GM23338 (cell line): ENCODE data around the gene SERPINA5. TPM values are rescaled to one million over a fixed set of nuclear protein-coding genes. Genes with fewer than 3 reads are reported as not detected.

ENCODE experiments used
- ATAC-seq: fragments of 200-7000 bp; cut with Tn5 transposase; 3 replicates; pipeline ENCODE4 v1.9.1; 2020
- DNase-seq: peaks from one replicate; pipeline ENCODE4 v3.0.0-alpha.2; 2015; ENCODE audit warnings: low spot score
- H2AFZ ChIP-seq: fragments of 200-600 bp; sonication (generic); 2 replicates; pipeline ENCODE4 v1.8.0; 2016; ENCODE audit warnings: antibody characterized with exemption, mild to moderate bottlenecking, moderate library complexity
- H3F3A ChIP-seq: fragments of 200-600 bp; sonication (generic); replicated peaks from 2 replicates; pipeline ENCODE4 v1.8.0; 2017; ENCODE audit warnings: antibody characterized with exemption, mixed run types, low read depth
- H3K27ac ChIP-seq: fragments of 200-600 bp; sonication (generic); 2 replicates; pipeline ENCODE4 v1.6.1; 2016; ENCODE audit warnings: low read depth
- H3K27me3 ChIP-seq: fragments of 200-600 bp; sonication (generic); 2 replicates; pipeline ENCODE4 v1.8.0; 2016; ENCODE audit warnings: mild to moderate bottlenecking, mixed run types, moderate library complexity; ENCODE audit not compliant: insufficient read depth
- H3K36me3 ChIP-seq: fragments of 200-600 bp; sonication (generic); 2 replicates; pipeline ENCODE4 v1.8.0; 2016; ENCODE audit warnings: mild to moderate bottlenecking; ENCODE audit not compliant: insufficient read depth
- H3K4me1 ChIP-seq: fragments of 200-600 bp; sonication (generic); 2 replicates; pipeline ENCODE4 v1.8.0; 2016; ENCODE audit warnings: mild to moderate bottlenecking, moderate library complexity; ENCODE audit not compliant: insufficient read depth
- H3K4me2 ChIP-seq: fragments of 200-600 bp; sonication (generic); 2 replicates; pipeline ENCODE4 v1.7.1; 2017; ENCODE audit warnings: mixed run types
- H3K4me3 ChIP-seq: fragments of 200-600 bp; sonication (generic); 2 replicates; pipeline ENCODE4 v1.6.1; 2016; ENCODE audit warnings: mixed run types
- H3K79me2 ChIP-seq: fragments of 200-600 bp; sonication (generic); replicated peaks from 2 replicates; pipeline ENCODE4 v1.8.0; 2017; ENCODE audit warnings: mild to moderate bottlenecking; ENCODE audit not compliant: insufficient read depth
- H3K9me2 ChIP-seq: fragments of 200-600 bp; sonication (generic); 2 replicates; pipeline ENCODE4 v1.8.0; 2017; ENCODE audit not compliant: insufficient read depth
- H4K20me1 ChIP-seq: fragments of 200-600 bp; sonication (generic); replicated peaks from 2 replicates; pipeline ENCODE4 v1.8.0; 2017; ENCODE audit warnings: mild to moderate bottlenecking; ENCODE audit not compliant: insufficient read depth
- H3K27ac Mint-ChIP-seq: 2 replicates; pipeline ENCODE4 v1.8.0; 2020; ENCODE audit warnings: inconsistent platforms, mild to moderate bottlenecking, moderate library complexity, mixed read lengths
- H3K27me3 Mint-ChIP-seq: 3 replicates; pipeline ENCODE4 v1.8.0; 2022; ENCODE audit warnings: low read depth, mild to moderate bottlenecking, moderate library complexity, mixed read lengths, inconsistent platforms; ENCODE audit not compliant: insufficient read depth, poor library complexity
- H3K36me3 Mint-ChIP-seq: 3 replicates; pipeline ENCODE4 v1.8.0; 2021; ENCODE audit warnings: low read depth, mild to moderate bottlenecking, inconsistent platforms, moderate library complexity, mixed read lengths
- H3K4me1 Mint-ChIP-seq: 3 replicates; pipeline ENCODE4 v1.8.0; 2020; ENCODE audit warnings: mild to moderate bottlenecking, inconsistent platforms, mixed read lengths
- H3K4me3 Mint-ChIP-seq: 3 replicates; pipeline ENCODE4 v1.8.0; 2021; ENCODE audit warnings: moderate library complexity, mild to moderate bottlenecking, inconsistent platforms, mixed read lengths
- H3K9me3 Mint-ChIP-seq: 3 replicates; pipeline ENCODE4 v1.8.0; 2020; ENCODE audit warnings: moderate library complexity, mild to moderate bottlenecking, inconsistent platforms, mixed read lengths
- CREB1 ChIP-seq: fragments of 250-450 bp; sonication (Bioruptor Pico); IDR thresholded peaks from 2 replicates; pipeline ENCODE4 v1.5.0; 2020; ENCODE audit warnings: low read depth, mild to moderate bottlenecking, moderate library complexity
- CTCF ChIP-seq, 2 experiments: fragments of 200-600 bp in 1 of 2; sonication (generic) in 1 of 2; conservative IDR thresholded peaks; 2 replicates each; pipeline versions ENCODE4 v1.5.1 to v1.6.1; 2016 to 2017; ENCODE audit warnings: antibody characterized with exemption in 2 of 2, low read depth in 2 of 2, mild to moderate bottlenecking in 2 of 2, moderate library complexity in 1 of 2
- EZH2 ChIP-seq: fragments of 200-600 bp; sonication (generic); IDR thresholded peaks from one replicate; pipeline ENCODE4 v1.8.0; 2017; ENCODE audit warnings: antibody characterized with exemption, mild to moderate bottlenecking, low read depth; ENCODE audit not compliant: unreplicated experiment
- EZH2phosphoT487 ChIP-seq: fragments of 200-600 bp; sonication (generic); IDR thresholded peaks from one replicate; pipeline ENCODE4 v1.8.1; 2018; ENCODE audit warnings: antibody characterized with exemption; ENCODE audit not compliant: unreplicated experiment
- NANOG ChIP-seq: IDR thresholded peaks from 2 replicates; pipeline ENCODE4 v1.6.1; 2016; ENCODE audit warnings: antibody characterized with exemption, borderline replicate concordance
- POLR2AphosphoS5 ChIP-seq: IDR thresholded peaks from 2 replicates; pipeline ENCODE4 v1.6.1; 2016; ENCODE audit warnings: antibody characterized with exemption, low read depth
- REST ChIP-seq: IDR thresholded peaks from one replicate; pipeline ENCODE4 v1.6.1; 2018; ENCODE audit warnings: antibody characterized with exemption; ENCODE audit not compliant: unreplicated experiment
- ZNF114 ChIP-seq: fragments of 250-450 bp; sonication (Bioruptor Pico); IDR thresholded peaks from 2 replicates; pipeline ENCODE4 v1.5.0; 2020; ENCODE audit warnings: mild to moderate bottlenecking, moderate library complexity
- ZNF462 ChIP-seq: fragments of 250-450 bp; sonication (Bioruptor Pico); IDR thresholded peaks from 2 replicates; pipeline ENCODE4 v1.5.0; 2020; ENCODE audit warnings: mild to moderate bottlenecking, moderate library complexity
- polyA plus RNA-seq: library from polyadenylated mRNA; unstranded; fragments of >200 nt; fragmentation: Nextera tagmentation; extraction: Ambion mirVana; gene quantifications from 2 replicates; pipeline ENCODE4 v1.2.1, GENCODE V29; 2016
- total RNA-seq: library from RNA; depleted of rRNA; stranded (reverse); fragments of >200 nt; shearing (Covaris generic); gene quantifications from 2 replicates; pipeline ENCODE4 v1.2.3, GENCODE V29; 2014

SERPINA5 gene
- total and polyA plus RNA-seq, 2 experiments from 2014 or later = 0.81 to 0.90 TPM

GRCh38 chr14:94596361-94596760, 15.1 kb downstream of the SERPINA5 start:
- Histone ChIP-seq H3F3A (no peaks in the 10 kb centered on the region), H3K27me3 (no peaks in the 10 kb centered on the region), H3K36me3 (no peaks in the 10 kb centered on the region), H2AFZ (no peak overlapping the region), H3K4me3 (no peak overlapping the region), H3K9me2 (no peaks in the 10 kb centered on the region), H3K4me2 (no peak overlapping the region), H3K4me1 (no peaks in the 10 kb centered on the region), H4K20me1 (no peaks in the 10 kb centered on the region), H3K79me2 (no peaks in the 10 kb centered on the region), H3K27ac (no peak overlapping the region)
- DNase-seq = no peak
- Mint-ChIP-seq H3K27ac (no peak overlapping the region), H3K27me3 (peaks cover 8% of the 10 kb centered on the region), H3K36me3 (peaks cover 3% of the 10 kb centered on the region; the same call in 2 of the 3 replicates), H3K9me3 (peaks cover 9% of the 10 kb centered on the region), H3K4me1 (peaks cover 13% of the 10 kb centered on the region), H3K4me3 (no peak overlapping the region)
- no peak for ATAC-seq
- TF ChIP-seq CREB1 (no peak), REST (no peak), POLR2AphosphoS5 (no peak), EZH2 (no peak), ZNF462 (no peak), NANOG (no peak), EZH2phosphoT487 (no peak), CTCF (conservative IDR thresholded peaks at IDR 0.05; ENCODE audit: low read depth in 2 of 2) (no peak), ZNF114 (CRISPR knock-in tag) (no peak)
